ENCODE measurements around the gene POMGNT1.
"Not testable (repeated sequence)": the region's sequence is repeated elsewhere in the genome, so short reads cannot be mapped to it uniquely, and the experiment has no call there.

POMGNT1 gene

GRCh38 chr1:46197964-46198811 is at the start of gene POMGNT1:
POMGNT1 (minus strand) TSS chr1:46198434; CDS start chr1:46197821, 613 bp downstream.
- DNase-seq: peak; percentile 81

GRCh38 chr1:46247436-46248121 is 49.3 kb upstream of the POMGNT1 start, which contains the start of gene RAD54L:
RAD54L (plus strand) TSS chr1:46247763; CDS start chr1:46248406, 643 bp downstream.
- DNase-seq: peak; percentile 98

- DNase-seq: peak; percentile 64
Measured at GRCh38 chr1:46246548-46247435, 48.6 kb upstream of the POMGNT1 start.

- DNase-seq: not testable (repeated sequence)
Measured at GRCh38 chr1:46246136-46246535, 47.9 kb upstream of the POMGNT1 start.

GRCh38 chr1:46244656-46245371 is 46.6 kb upstream of the POMGNT1 start:
- DNase-seq: no peak

GRCh38 chr1:46243831-46244230 is 45.6 kb upstream of the POMGNT1 start:
- not testable (repeated sequence) for DNase-seq

GRCh38 chr1:46242918-46243317 is 44.7 kb upstream of the POMGNT1 start:
- no peak for DNase-seq

- DNase-seq: not testable (repeated sequence)
Measured at GRCh38 chr1:46241733-46242132, 43.5 kb upstream of the POMGNT1 start.

- DNase-seq: not testable (repeated sequence)
Measured at GRCh38 chr1:46238865-46239264, 40.6 kb upstream of the POMGNT1 start.

GRCh38 chr1:46236882-46237281 is 38.6 kb upstream of the POMGNT1 start:
- no peak for DNase-seq

GRCh38 chr1:46231231-46231630 is 33.0 kb upstream of the POMGNT1 start:
- DNase-seq: not testable (repeated sequence)

- DNase-seq: no peak
Measured at GRCh38 chr1:46224966-46225365, 26.7 kb upstream of the POMGNT1 start.

GRCh38 chr1:46223472-46223943 is 25.3 kb upstream of the POMGNT1 start:
- DNase-seq: peak; percentile 62

- DNase-seq: not testable (repeated sequence)
Measured at GRCh38 chr1:46223055-46223454, 24.8 kb upstream of the POMGNT1 start.

GRCh38 chr1:46221749-46222148 is 23.5 kb upstream of the POMGNT1 start:
- DNase-seq: no peak

GRCh38 chr1:46220808-46221207 is 22.6 kb upstream of the POMGNT1 start:
- no peak for DNase-seq

- DNase-seq: no peak
Measured at GRCh38 chr1:46219551-46220520, 21.6 kb upstream of the POMGNT1 start.

GRCh38 chr1:46218443-46218842 is 20.2 kb upstream of the POMGNT1 start:
- no peak for DNase-seq

GRCh38 chr1:46215504-46215903 is 17.3 kb upstream of the POMGNT1 start:
- DNase-seq: no peak

- no peak for DNase-seq
Measured at GRCh38 chr1:46211051-46211450, 12.8 kb upstream of the POMGNT1 start.

GRCh38 chr1:46210561-46210960 is 12.3 kb upstream of the POMGNT1 start:
- DNase-seq: no peak

All from activated naive CD4-positive, alpha-beta T cell treated with Interleukin-2 at 50 U/mL for 16 hours (primary cell).